Measurements from ENCODE around the gene RASGRP3. TPM values are rescaled to one million over a fixed set of nuclear protein-coding genes. Genes with fewer than 3 reads are reported as not detected.
"Not testable (repeated sequence)": the region's sequence is repeated elsewhere in the genome, so short reads cannot be mapped to it uniquely, and the experiment has no call there.

Gene RASGRP3
- total and polyA plus RNA-seq, 9 of the 15 experiments (the other 6 are each of a cell fraction or from before 2014, with no cell fraction given): 0.18 to 1.7 (median 1.2) TPM

- FAIRE-seq; H3K9ac ChIP-seq (ENCODE audit: insufficient read depth in 1 of 2, low read depth in 2 of 2, low read length in 2 of 2); H3K36me3 ChIP-seq (ENCODE audit: control insufficient read depth, insufficient read depth, low read length); H3K4me3 ChIP-seq; ATAC-seq; H4K20me1 ChIP-seq (replicated peaks; ENCODE audit: control insufficient read depth, insufficient read depth, low read length); intact Hi-C loops (cut with micrococcal nuclease); POLR2A ChIA-PET; H2AFZ ChIP-seq (ENCODE audit: low read depth, low read length); H3K79me2 ChIP-seq (ENCODE audit: control insufficient read depth, insufficient read depth, low read length); H3K4me1 ChIP-seq (replicated peaks in 1 of 2; ENCODE audit: control insufficient read depth in 2 of 2, insufficient read depth in 2 of 2, low read length in 2 of 2); H3K4me2 ChIP-seq (ENCODE audit: insufficient read depth, low read length); in situ Hi-C loops (cut with MboI); H3K9me1 ChIP-seq (ENCODE audit: control insufficient read depth, insufficient read depth, low read length); H3K9me3 ChIP-seq (replicated peaks; ENCODE audit: control insufficient read depth, insufficient read depth, low read depth, low read length); BruUV-seq (replicated peaks); H3K27me3 ChIP-seq (ENCODE audit: control insufficient read depth in 2 of 2, insufficient read depth in 2 of 2, low read length in 2 of 2); H3K27ac ChIP-seq (ENCODE audit: extremely low read depth, low read depth, low read length); CTCF ChIA-PET (ENCODE audit: low intra/inter-chr PET ratio); DNase-seq (ENCODE audit: extremely low read depth in 1 of 4, low spot score in 3 of 4): not testable (repeated sequence)
- 17% methylated on average over 8 of the region's 8 CpGs for WGBS (ENCODE audit: insufficient coverage, low coverage, missing lambda C conversion rate)
Measured at GRCh38 chr2:33462512-33462911, 13.9 kb upstream of the RASGRP3 start.

GRCh38 chr2:33467413-33467812 is 9.0 kb upstream of the RASGRP3 start:
- H3K4me1 ChIP-seq (replicated peaks in 1 of 2; ENCODE audit: control insufficient read depth in 2 of 2, insufficient read depth in 2 of 2, low read length in 2 of 2): no peaks in the 10 kb centered on the region
- ChIA-PET POLR2A (no interaction called here), CTCF (ENCODE audit: low intra/inter-chr PET ratio) (no interaction called here)
- no peaks in the 10 kb centered on the region for H3K79me2 ChIP-seq (ENCODE audit: control insufficient read depth, insufficient read depth, low read length)
- H4K20me1 ChIP-seq (replicated peaks; ENCODE audit: control insufficient read depth, insufficient read depth, low read length): no peaks in the 10 kb centered on the region
- no peak overlapping the region for H3K4me2 ChIP-seq (ENCODE audit: insufficient read depth, low read length)
- no peak overlapping the region for H2AFZ ChIP-seq (ENCODE audit: low read depth, low read length)
- ATAC-seq: no peak
- in situ Hi-C loops (cut with MboI): no loop called here
- intact Hi-C loops (cut with micrococcal nuclease): no loop called here
- H3K9me1 ChIP-seq (ENCODE audit: control insufficient read depth, insufficient read depth, low read length): no peaks in the 10 kb centered on the region
- FAIRE-seq: no peak
- no peaks in the 10 kb centered on the region for H3K36me3 ChIP-seq (ENCODE audit: control insufficient read depth, insufficient read depth, low read length)
- DNase-seq (ENCODE audit: extremely low read depth in 1 of 4, low spot score in 3 of 4): no peak
- H3K9me3 ChIP-seq (replicated peaks; ENCODE audit: control insufficient read depth, insufficient read depth, low read depth, low read length): no peaks in the 10 kb centered on the region
- peaks cover under 1 to 3% of the 10 kb centered on the region in 2 experiments; a peak in 4 of 5 replicates for H3K27me3 ChIP-seq (ENCODE audit: control insufficient read depth in 2 of 2, insufficient read depth in 2 of 2, low read length in 2 of 2)
- H3K27ac ChIP-seq (ENCODE audit: extremely low read depth, low read depth, low read length): no peak overlapping the region
- no peak overlapping the region for H3K4me3 ChIP-seq
- 35% methylated on average over 3 of the region's 3 CpGs for WGBS (ENCODE audit: insufficient coverage, low coverage, missing lambda C conversion rate)
- no peak overlapping the region for H3K9ac ChIP-seq (ENCODE audit: insufficient read depth in 1 of 2, low read depth in 2 of 2, low read length in 2 of 2)
- BruUV-seq (replicated peaks): no TSS peak
- no peak for TF ChIP-seq ESRRA (IDR thresholded peaks at IDR 0.05; ENCODE audit: borderline replicate concordance, low read depth)
- TF ChIP-seq TOE1 (IDR thresholded peaks at IDR 0.05; ENCODE audit: borderline replicate concordance): no peak
- TF ChIP-seq TOE1 (CRISPR knock-in tag; IDR thresholded peaks at IDR 0.05; ENCODE audit: borderline replicate concordance, low read depth): no peak
- no peak for TF ChIP-seq CLOCK (CRISPR knock-in tag; IDR thresholded peaks at IDR 0.05; ENCODE audit: borderline replicate concordance)
- TF ChIP-seq POLR2B (IDR thresholded peaks at IDR 0.05; ENCODE audit: low read depth, partially characterized antibody): no peak
- no peak for TF ChIP-seq SMAD3 (CRISPR knock-in tag; conservative IDR thresholded peaks at IDR 0.05)
- no peak for TF ChIP-seq HNRNPH1 (optimal IDR thresholded peaks at IDR 0.05; ENCODE audit: low read depth, low read length)
- no peak for TF ChIP-seq IRF9 (tag; IDR thresholded peaks at IDR 0.05)
- no peak for TF ChIP-seq IRF2 (CRISPR knock-in tag; IDR thresholded peaks at IDR 0.05)
- TF ChIP-seq ZNF551 (CRISPR knock-in tag; IDR thresholded peaks at IDR 0.05): no peak
- no peak for TF ChIP-seq ZNF77 (CRISPR knock-in tag; IDR thresholded peaks at IDR 0.05)
- TF ChIP-seq ZNF277 (CRISPR knock-in tag; IDR thresholded peaks at IDR 0.05; ENCODE audit: borderline replicate concordance): no peak

Data from K562 (cell line).